Stimulated activated CD4-positive, alpha-beta T cell treated with anti-CD3 and anti-CD28 coated beads, TNF-alpha, amount 100 ng/mL, for 4 hours (primary cell): ENCODE data around the gene ETV4.

Experiments
- DNase-seq, 3 experiments: peaks; one replicate each; pipeline ENCODE4 v3.0.0-alpha.2; 2020; ENCODE audit warnings: low read depth in 3 of 3

The ETV4 gene

GRCh38 chr17:43543771-43544575 lies 2.2 kb downstream of the ETV4 start:
- no peak for DNase-seq

- DNase-seq = no peak
Measured at GRCh38 chr17:43543300-43543699, 2.8 kb downstream of the ETV4 start.

GRCh38 chr17:43542859-43543258 lies 3.3 kb downstream of the ETV4 start:
- DNase-seq = no peak

GRCh38 chr17:43540821-43541674 lies 5.1 kb downstream of the ETV4 start:
- no peak for DNase-seq

- no peak for DNase-seq
Measured at GRCh38 chr17:43536236-43536992, 9.7 kb downstream of the ETV4 start.

- DNase-seq = no peak
Measured at GRCh38 chr17:43534909-43535308, 11.2 kb downstream of the ETV4 start.

- no peak for DNase-seq
Measured at GRCh38 chr17:43533699-43534098, 12.4 kb downstream of the ETV4 start.

GRCh38 chr17:43532581-43532980 lies 13.6 kb downstream of the ETV4 start:
- DNase-seq = no peak

GRCh38 chr17:43531955-43532354 lies 14.2 kb downstream of the ETV4 start:
- DNase-seq = no peak

GRCh38 chr17:43531082-43531378 lies 15.1 kb downstream of the ETV4 start:
- no peak for DNase-seq

- no peak for DNase-seq
Measured at GRCh38 chr17:43530288-43531081, 15.7 kb downstream of the ETV4 start.

- DNase-seq = no peak
Measured at GRCh38 chr17:43529947-43530287, 16.2 kb downstream of the ETV4 start.

- DNase-seq = no peak
Measured at GRCh38 chr17:43528988-43529814, 16.9 kb downstream of the ETV4 start.

- no peak for DNase-seq
Measured at GRCh38 chr17:43528319-43528987, 17.7 kb downstream of the ETV4 start.

GRCh38 chr17:43526886-43527648 lies 19.1 kb downstream of the ETV4 start:
- DNase-seq = no peak

- no peak for DNase-seq
Measured at GRCh38 chr17:43524945-43525575, 21.1 kb downstream of the ETV4 start.

- DNase-seq = no peak
Measured at GRCh38 chr17:43521389-43521788, 24.8 kb downstream of the ETV4 start.

GRCh38 chr17:43517615-43518386 lies 28.3 kb downstream of the ETV4 start:
- DNase-seq = no peak
